Eye (tissue), 1 donor: ENCODE data around the gene CALR.
A peak's percentile ranks its signal among the peaks of the same experiment; 100 is the strongest.
"Not testable (repeated sequence)": the region's sequence is repeated elsewhere in the genome, so short reads cannot be mapped to it uniquely, and the experiment has no call there.

ENCODE experiments used
- DNase-seq: peaks from one replicate; pipeline ENCODE4 v3.0.0-alpha.2; 2015

The CALR gene

DNA sequence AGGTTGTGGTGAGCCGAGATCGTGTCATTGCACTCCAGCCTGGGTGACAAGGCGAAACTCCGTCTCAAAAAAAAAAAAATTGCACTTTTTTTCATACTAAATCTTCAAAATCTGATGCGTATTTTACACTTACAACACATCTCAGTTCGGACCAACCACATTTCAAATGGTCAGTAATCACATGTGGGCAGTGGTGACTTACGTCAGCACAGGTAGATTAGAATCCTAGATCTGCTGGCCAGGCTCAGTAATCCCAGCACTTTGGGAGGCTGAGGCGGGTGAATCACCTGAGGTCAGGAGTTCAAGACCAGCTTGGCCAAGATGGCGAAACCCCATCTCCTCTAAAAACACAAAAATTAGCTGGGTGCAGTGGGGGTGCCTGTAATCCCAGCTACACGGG is 3.3 kb upstream of the CALR start:
- no peak for DNase-seq

DNA sequence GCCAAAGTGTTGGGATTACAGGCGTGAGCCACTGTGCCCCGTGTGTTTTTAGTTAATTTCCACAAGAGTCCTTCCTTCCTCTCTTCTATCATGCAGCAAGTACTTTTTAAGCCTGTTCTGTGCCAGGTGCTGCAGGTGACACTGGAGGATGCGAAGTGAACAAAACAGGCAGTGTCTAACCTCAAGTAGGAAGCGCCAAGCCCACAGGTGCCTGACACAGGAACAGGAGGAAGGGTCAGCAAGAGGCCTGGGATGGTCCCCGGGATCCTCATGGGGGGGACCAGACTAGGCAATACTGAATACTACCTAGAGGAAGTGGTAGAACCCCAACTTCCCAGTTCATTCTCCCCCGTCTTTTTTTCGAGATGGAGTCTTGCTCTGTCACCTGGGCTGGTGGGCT is 1.8 kb upstream of the CALR start:
- DNase-seq = no peak

DNA sequence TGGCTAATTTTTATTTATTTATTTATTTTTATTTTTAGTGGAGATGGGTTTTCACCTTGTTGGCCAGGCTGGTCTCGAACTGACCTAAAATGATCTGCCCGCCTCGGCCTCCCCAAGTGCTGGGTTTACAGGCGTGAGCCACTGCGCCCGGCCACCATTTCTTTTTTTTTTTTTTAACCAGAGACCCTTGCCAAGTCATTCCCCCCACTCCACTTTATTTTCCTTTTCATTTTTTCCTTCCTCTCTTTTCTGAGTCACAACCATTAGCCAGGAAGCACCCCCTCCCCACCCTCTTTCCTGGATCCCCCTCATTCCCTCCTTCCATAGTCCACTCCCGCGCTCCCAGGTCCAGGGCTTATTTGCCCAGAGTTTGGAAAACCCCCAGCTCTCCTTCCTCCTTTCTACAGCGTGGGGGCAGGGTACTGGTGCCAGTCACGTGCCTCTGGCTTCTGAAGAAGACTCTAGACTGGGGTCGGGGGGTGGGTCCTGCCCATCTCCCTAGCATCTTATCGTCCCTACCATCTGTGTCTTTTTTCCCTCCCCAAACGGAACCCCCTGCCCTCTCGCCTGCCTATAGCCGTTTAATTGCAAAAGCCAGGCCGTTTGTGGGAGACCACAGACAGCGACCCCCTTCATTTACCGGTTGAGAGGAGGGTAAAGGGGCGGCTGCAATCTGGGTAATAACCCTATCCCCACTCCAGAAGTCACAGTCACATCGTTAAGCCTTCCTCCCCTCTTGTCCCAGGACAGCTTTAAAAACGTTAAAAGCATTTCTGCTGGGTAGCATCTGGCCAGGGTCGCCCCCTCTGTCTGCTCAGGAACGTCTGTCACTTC is 1.1 kb upstream of the CALR start:
- DNase-seq = peak; percentile 71

DNA sequence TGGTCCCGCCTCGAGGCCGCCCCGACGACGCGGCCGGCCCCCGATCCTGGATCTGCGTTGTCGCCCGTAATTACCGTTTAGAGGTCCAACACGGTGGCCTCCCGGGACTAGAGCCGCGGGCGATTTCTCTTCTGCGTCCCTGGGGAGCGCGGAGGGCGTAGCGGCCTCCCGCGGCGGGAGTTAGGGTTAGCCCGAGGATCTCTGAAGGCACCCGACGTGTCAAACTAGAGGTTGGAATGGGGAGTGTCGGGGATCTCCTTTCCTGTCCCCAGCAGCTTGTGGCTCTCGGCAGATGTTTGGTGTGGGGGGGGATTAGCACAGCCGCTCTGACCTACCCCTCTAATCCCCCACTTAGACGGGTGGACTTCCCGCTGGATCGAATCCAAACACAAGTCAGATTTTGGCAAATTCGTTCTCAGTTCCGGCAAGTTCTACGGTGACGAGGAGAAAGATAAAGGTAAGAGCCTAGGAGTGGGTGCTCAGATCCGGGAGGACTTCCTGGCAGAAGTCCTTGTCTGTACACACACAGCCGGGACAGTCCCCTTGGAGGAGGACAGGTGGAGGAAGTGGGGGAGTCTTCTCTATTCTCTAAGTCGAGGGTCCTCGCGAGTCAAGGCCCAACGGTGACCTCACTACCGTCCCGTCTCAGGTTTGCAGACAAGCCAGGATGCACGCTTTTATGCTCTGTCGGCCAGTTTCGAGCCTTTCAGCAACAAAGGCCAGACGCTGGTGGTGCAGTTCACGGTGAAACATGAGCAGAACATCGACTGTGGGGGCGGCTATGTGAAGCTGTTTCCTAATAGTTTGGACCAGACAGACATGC is 581 bp downstream of the CALR start:
- DNase-seq = peak; percentile 53

DNA sequence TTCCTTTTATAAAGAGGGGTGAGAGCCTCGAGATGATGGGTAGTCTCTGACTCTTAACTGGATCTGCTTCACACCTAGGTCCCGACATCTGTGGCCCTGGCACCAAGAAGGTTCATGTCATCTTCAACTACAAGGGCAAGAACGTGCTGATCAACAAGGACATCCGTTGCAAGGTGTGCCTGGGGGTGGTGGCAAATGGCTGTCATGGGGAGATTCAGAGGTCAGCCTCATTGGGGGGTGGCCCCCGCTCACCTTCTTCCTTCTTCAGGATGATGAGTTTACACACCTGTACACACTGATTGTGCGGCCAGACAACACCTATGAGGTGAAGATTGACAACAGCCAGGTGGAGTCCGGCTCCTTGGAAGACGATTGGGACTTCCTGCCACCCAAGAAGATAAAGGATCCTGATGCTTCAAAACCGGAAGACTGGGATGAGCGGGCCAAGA is 1.6 kb downstream of the CALR start:
- no peak for DNase-seq

DNA sequence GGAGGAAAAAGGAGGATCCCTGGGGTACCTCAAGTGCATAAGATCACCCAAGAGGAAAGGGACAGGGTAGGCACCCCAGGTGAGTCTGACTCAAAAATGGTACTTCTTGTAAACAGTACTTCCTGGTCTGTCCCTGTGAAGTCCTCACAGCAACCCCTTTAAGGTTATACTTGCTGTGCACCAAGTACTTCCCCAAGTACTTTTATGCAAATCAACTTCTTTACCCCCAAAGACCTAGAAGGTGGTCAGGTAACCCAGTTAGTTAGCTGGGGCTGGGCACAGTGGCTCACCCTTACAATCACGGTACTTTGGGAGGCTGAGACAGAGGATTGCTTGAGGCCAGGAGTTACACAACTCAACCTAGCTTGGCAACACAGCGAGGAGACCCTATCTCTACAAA is 2.5 kb downstream of the CALR start:
- DNase-seq = no peak

DNA sequence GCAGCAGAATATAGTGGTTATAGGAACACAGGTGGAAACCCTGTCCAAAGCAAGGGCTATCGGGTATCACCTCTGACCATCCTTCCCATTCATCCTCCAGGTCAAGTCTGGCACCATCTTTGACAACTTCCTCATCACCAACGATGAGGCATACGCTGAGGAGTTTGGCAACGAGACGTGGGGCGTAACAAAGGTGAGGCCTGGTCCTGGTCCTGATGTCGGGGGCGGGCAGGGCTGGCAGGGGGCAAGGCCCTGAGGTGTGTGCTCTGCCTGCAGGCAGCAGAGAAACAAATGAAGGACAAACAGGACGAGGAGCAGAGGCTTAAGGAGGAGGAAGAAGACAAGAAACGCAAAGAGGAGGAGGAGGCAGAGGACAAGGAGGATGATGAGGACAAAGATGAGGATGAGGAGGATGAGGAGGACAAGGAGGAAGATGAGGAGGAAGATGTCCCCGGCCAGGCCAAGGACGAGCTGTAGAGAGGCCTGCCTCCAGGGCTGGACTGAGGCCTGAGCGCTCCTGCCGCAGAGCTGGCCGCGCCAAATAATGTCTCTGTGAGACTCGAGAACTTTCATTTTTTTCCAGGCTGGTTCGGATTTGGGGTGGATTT is 5.1 kb downstream of the CALR start:
- DNase-seq = no peak

DNA sequence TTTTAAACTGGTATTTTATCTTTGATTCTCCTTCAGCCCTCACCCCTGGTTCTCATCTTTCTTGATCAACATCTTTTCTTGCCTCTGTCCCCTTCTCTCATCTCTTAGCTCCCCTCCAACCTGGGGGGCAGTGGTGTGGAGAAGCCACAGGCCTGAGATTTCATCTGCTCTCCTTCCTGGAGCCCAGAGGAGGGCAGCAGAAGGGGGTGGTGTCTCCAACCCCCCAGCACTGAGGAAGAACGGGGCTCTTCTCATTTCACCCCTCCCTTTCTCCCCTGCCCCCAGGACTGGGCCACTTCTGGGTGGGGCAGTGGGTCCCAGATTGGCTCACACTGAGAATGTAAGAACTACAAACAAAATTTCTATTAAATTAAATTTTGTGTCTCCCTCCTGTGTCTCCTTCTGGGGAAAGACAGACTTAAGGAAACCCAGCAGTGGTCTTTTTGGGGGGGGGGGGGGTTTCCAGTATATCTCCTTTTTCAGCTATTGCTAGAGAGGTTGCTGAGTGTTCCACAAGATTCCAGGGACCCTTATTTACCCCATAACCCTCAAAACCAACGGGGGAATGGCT is 5.8 kb downstream of the CALR start:
- DNase-seq = no peak

DNA sequence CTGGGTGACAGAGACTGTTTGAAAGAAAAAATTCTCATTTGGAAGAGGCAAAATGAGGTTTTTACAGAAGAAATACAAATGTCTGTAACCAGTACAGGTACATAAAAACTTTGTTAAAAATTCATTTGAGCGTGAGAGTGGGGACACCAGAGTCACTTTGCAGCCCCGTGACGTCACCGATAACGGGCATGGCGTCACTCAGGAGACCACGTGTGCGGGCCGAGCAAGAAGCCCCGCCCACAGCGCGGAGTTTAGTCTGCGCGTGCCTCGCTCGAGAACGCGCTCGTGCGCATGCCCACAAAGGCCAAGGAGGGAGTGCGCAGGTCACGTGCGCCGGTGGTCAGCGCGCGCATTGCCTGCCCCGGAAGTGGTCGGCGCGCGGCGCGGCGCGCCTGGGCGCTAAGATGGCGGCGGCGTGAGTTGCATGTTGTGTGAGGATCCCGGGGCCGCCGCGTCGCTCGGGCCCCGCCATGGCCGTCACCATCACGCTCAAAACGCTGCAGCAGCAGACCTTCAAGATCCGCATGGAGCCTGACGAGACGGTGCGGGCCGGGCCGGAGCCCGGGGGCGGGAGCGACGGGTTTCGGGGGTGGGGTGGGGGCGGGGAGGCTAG is 7.2 kb downstream of the CALR start, which contains the start of gene RAD23A:
TSS of gene RAD23A (plus strand) at position 384 of the 613 bp plus-strand sequence. CDS start at position 471, 87 bp downstream.
- peak; percentile 99 for DNase-seq

DNA sequence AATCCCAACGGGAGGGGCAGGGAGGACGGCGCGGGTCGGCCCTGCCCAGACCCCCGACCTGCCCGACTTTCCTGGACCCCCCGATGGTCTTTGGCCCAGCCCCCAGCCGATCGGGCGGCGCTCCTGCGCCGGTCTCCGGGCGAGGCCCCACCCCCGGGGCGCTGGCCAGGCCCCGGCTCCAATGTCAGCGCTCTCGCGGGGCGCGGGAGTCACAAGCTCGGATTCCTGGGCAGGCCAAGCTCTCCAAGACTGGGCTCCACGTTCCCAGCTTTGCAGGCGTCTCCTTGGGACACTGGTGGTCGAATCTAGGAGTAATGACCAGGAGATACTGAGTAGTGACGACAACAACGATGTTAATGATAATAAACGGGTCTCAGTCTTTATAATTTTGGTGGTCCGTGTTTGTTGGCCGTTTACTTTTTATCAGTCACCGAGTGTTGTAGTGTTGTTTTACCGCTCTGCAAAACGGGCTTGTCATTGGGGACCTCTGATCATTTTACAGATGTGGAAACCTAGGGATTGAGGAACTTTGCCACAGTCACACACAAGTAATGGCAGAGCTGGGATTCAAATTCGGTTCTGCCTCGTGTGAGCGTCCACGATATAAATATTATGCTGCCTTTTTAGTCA is 7.8 kb downstream of the CALR start:
- DNase-seq = peak; percentile 63

DNA sequence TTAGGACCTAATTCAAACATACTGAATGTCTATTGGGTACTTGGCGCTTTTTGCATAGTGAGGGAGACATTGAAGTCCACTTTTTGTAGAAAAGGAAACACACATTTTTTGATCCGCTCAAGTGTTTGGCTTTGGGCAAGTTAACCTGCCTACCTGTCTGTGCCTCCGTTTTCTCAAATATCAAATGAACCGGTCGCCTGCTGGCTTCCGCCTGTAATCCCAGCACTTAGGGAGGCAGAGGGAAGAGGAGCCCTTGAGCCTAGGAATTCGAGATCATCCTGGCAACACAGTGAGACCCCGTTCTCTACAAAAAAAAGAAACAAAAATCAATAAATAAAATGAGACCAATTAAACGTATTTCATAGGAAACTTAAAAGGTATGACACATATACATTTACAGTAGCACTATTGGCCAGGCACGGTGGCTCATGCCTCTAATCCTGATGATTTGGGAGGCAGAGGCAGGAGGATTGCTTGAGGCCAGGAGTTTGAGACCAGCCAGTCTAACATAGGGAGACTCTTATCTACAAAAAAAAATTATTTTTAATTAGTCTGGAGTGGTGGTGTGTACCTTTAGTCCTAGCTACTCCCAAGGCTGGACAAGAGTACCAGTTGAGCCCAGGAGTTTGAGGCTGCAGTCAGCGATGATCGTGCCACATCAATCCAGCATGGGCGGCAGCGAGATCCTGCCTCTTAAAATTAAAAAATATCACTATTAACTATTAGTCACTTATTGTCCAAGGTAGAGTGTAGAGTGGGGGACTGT is 8.5 kb downstream of the CALR start:
- no peak for DNase-seq

DNA sequence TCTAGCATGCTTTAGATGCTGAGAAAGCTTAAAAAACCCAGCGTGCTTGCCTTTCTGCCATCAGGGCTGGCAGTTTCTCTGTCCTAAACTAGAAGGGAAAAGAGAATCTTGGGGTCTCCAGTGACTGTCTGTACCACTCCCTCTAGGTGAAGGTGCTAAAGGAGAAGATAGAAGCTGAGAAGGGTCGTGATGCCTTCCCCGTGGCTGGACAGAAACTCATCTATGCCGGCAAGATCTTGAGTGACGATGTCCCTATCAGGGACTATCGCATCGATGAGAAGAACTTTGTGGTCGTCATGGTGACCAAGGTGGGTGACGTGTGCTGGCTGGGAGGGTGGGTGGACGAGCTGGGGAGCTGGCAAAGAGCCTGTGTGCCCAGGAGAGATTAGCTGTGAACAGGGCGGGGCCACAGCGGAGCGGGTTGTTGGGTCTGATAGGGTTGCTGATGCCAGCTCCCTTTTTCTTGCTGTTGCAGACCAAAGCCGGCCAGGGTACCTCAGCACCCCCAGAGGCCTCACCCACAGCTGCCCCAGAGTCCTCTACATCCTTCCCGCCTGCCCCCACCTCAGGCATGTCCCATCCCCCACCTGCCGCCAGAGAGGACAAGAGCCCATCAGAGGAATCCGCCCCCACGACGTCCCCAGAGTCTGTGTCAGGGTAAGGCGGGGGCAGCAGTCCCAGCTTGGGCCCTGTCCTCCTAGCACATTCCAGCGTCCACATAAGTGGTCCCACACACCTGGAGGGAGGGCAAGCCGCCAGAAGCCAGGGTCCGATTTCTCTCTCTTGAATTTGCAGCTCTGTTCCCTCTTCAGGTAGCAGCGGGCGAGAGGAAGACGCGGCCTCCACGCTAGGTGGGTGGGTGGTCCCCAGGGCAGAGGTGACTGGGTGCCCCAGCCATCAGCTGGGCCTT is 9.5 kb downstream of the CALR start:
- no peak for DNase-seq

DNA sequence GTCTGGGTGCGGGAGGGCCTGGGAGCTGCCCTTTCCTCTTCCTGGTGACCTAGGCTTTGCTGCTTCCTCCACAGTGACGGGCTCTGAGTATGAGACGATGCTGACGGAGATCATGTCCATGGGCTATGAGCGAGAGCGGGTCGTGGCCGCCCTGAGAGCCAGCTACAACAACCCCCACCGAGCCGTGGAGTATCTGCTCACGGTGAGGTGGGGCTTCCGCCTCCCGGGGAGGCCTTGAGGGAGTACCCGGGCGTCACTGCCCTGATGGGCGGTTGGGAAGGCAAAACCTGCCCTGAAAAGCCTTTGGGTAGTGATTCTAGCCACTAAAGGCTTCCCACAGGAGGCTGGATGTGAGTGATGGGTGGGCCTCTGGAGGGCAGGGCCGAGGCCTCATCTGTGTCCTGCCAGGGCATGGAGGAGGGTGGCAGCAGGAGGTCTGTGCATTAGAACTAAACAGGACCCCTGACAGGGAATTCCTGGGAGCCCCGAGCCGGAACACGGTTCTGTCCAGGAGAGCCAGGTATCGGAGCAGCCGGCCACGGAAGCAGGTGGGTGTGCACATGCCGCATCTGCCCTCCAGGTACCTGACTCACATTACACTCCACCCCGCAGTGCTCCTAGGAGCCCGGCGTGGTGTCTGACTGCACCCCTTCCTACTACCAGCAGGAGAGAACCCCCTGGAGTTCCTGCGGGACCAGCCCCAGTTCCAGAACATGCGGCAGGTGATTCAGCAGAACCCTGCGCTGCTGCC is 10.4 kb downstream of the CALR start:
- no peak for DNase-seq

DNA sequence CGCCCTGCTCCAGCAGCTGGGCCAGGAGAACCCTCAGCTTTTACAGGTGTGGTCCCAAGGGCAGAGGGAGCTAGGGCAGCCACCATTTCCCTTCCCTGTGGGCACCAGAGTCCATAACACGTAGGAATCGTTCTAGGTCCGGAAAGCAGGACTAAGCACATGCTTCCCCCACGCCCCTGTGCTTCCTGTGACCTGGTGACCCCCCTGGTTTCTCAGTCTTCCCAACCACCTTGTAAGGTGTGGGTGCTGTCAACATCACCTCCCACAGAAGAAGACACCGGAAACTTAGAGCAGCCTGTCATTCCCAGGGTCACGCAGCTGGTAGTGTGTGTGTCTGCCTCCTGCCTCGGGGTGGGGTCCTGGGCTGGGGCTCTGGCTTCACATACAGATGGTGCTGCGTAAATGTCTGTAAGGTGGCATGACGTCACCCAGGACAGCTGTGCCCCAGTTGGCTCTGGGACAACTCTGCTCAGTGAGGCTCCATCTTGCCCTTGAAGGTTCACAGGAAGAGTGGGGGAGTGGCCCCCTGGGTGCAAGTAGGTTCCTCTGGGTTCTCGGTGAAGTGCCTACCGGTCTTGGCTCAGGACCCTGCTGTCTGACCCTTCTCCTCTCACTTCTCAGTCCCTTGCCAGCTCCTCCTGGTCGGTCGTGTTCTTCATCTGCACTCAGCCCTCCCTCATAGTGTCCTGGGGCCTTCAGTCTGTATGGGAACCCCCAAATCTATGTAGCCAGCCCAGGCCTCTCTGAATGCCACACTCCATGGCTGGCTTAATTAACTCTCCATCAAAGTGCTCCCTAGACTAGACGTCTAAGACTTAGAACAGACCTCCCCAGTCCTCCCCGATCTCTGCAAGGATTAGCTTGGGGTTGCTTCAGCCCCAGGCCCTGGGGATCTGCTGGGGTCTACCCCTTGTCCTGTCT is 11.2 kb downstream of the CALR start:
- DNase-seq = no peak

DNA sequence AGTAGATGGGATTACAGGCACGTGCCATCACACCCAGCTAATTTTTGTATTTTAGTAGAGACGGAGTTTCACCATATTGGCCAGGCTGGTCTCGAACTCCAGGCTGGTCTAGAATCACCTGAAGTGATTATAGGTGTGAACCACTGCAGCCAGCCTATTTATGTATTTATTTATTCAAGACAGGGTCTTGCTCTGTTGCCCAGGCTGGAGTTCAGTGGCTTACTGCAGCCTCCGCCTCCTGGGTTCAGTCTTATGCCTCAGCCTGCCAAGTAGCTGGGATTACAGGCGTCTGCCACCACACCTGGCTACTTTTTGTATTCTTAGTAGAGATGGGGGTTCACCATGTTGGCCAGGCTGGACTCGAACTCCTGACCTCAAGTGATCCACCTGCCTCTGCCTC is 13.6 kb downstream of the CALR start:
- not testable (repeated sequence) for DNase-seq

DNA sequence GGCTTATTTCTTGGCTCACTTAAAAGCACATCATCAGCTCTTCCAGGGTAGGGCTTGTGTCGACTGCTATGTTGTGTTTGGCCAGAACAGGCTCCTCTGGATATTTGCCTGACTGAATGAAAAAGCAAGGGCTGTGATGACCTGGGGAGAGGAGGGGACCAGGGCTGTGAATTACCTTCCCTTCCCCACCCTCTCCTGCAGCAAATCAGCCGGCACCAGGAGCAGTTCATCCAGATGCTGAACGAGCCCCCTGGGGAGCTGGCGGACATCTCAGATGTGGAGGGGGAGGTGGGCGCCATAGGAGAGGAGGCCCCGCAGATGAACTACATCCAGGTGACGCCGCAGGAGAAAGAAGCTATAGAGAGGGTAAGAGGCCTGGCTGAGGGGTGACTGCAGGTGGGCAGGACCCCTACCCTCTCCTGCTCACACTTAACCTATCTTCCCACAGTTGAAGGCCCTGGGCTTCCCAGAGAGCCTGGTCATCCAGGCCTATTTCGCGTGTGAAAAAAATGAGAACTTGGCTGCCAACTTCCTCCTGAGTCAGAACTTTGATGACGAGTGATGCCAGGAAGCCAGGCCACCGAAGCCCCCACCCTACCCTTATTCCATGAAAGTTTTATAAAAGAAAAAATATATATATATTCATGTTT is 14.2 kb downstream of the CALR start:
- no peak for DNase-seq

DNA sequence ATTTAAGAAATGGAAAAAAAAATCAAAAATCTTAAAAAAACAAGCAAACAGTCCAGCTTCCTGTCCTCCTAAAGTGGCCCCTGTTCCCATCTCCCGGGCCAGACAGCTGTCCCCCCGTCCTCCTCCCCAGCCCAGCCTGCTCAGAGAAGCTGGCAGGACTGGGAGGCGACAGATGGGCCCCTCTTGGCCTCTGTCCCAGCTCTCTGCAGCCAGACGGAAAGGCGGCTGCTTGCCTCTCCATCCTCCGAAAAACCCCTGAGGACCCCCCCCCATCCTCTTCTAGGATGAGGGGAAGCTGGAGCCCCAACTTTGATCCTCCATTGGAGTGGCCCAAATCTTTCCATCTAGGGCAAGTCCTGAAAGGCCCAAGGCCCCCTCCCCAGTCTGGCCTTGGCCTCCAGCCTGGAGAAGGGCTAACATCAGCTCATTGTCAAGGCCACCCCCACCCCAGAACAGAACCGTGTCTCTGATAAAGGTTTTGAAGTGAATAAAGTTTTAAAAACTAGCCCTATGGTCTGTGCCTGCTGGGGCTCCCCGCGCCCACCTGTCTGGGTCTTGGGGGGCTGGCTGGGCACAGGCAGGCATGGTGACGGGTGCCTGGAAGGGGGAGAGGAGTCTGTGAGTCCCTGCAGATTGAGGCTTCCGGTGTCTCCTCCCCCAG is 14.9 kb downstream of the CALR start:
- peak; percentile 43 for DNase-seq
